PC-9 (cell line): ENCODE results near the gene NOS1. TPM values are rescaled to one million over a fixed set of nuclear protein-coding genes. Genes with fewer than 3 reads are reported as not detected.

Experiments used
- BruUV-seq: library from RNA; stranded (reverse); fragments of 400-500 nt; replicated peaks from 2 replicates; lab custom pipeline; 2021; lab: Mats Ljungman, UMichigan
- CTCF ChIA-PET: fragments of 300-600 bp; sonication (Branson Sonifier 250); formaldehyde crosslinking; loops from one replicate; lab custom pipeline; 2022; ENCODE audit warnings: antibody characterized with exemption; lab: Charles Lee
- POLR2A ChIA-PET: fragments of 300-600 bp; sonication (Branson Sonifier 250); formaldehyde crosslinking; loops from one replicate; lab custom pipeline; 2022; ENCODE audit warnings: antibody characterized with exemption; ENCODE audit not compliant: unreplicated experiment; lab: Charles Lee
- DNase-seq, 2 experiments: peaks; one replicate each; pipeline versions ENCODE4 v3.0.0 to v3.0.0-alpha.2; 2015 to 2022; ENCODE audit warnings: mixed read lengths in 1 of 2
- H2AFZ ChIP-seq: fragments of 200-600 bp; sonication (generic); 2 replicates; pipeline ENCODE4 v1.8.1; 2017; ENCODE audit warnings: antibody characterized with exemption
- H3F3A ChIP-seq: fragments of 200-600 bp; sonication (generic); 2 replicates; pipeline ENCODE4 v1.8.1; 2017; ENCODE audit warnings: antibody characterized with exemption, mild to moderate bottlenecking, low read depth; ENCODE audit not compliant: insufficient read depth
- H3K27ac ChIP-seq: fragments of 200-600 bp; sonication (generic); 2 replicates; pipeline ENCODE4 v1.6.1; 2016; ENCODE audit warnings: mixed run types
- H3K27me3 ChIP-seq: fragments of 200-600 bp; sonication (generic); 2 replicates; pipeline ENCODE4 v1.6.1; 2016; ENCODE audit warnings: low read depth, mixed run types; ENCODE audit not compliant: insufficient read depth
- H3K36me3 ChIP-seq: fragments of 200-600 bp; sonication (generic); 2 replicates; pipeline ENCODE4 v1.6.1; 2016; ENCODE audit warnings: low read depth, mixed run types
- H3K4me1 ChIP-seq: fragments of 200-600 bp; sonication (generic); replicated peaks from 2 replicates; pipeline ENCODE4 v1.6.1; 2016; ENCODE audit warnings: mixed run types; ENCODE audit not compliant: insufficient read depth
- H3K4me2 ChIP-seq: fragments of 200-600 bp; sonication (generic); 2 replicates; pipeline ENCODE4 v1.6.1; 2017; ENCODE audit warnings: mixed run types
- H3K4me3 ChIP-seq: fragments of 200-600 bp; sonication (generic); 2 replicates; pipeline ENCODE4 v1.6.1; 2016; ENCODE audit warnings: mixed run types
- H3K79me2 ChIP-seq: fragments of 200-600 bp; sonication (generic); 2 replicates; pipeline ENCODE4 v1.6.1; 2017; ENCODE audit warnings: low read depth, mixed run types
- H3K9me2 ChIP-seq: fragments of 200-600 bp; sonication (generic); 2 replicates; pipeline ENCODE4 v1.8.1; 2017; ENCODE audit warnings: mild to moderate bottlenecking; ENCODE audit not compliant: insufficient read depth
- H3K9me3 ChIP-seq: fragments of 200-600 bp; sonication (generic); 2 replicates; pipeline ENCODE4 v1.8.1; 2016; ENCODE audit warnings: low read depth; ENCODE audit not compliant: insufficient read depth
- H4K20me1 ChIP-seq: fragments of 200-600 bp; sonication (generic); 2 replicates; pipeline ENCODE4 v1.8.1; 2017; ENCODE audit not compliant: insufficient read depth
- CTCF ChIP-seq: fragments of 200-600 bp; sonication (generic); conservative IDR thresholded peaks from 2 replicates; pipeline ENCODE4 v1.6.1; 2017; ENCODE audit warnings: mixed run types, antibody characterized with exemption, mild to moderate bottlenecking, moderate library complexity
- EZH2 ChIP-seq: fragments of 200-600 bp; sonication (generic); IDR thresholded peaks from 2 replicates; pipeline ENCODE4 v1.8.0; 2017; ENCODE audit warnings: antibody characterized with exemption, low read depth
- intact Hi-C: fragments of 100-400 bp; cut with micrococcal nuclease; formaldehyde crosslinking; loops from one replicate; pipeline ENCODE4 v1.10.0; 2022; ENCODE audit not compliant: unreplicated experiment
- total RNA-seq: library from RNA; stranded (reverse); gene quantifications from 2 replicates; pipeline ENCODE4 v1.2.3, GENCODE V29; 2021

Gene NOS1
- total RNA-seq, 1 experiment from 2014 or later: not detected

- no peaks in the 10 kb centered on the region for H4K20me1 ChIP-seq
- peaks cover 86% of the 10 kb centered on the region for H3K27me3 ChIP-seq
- TF ChIP-seq CTCF: no peak
- TF ChIP-seq EZH2: no peak
- no peaks in the 10 kb centered on the region for H3K79me2 ChIP-seq
- no peak overlapping the region for H3K4me2 ChIP-seq
- no TSS peak for BruUV-seq
- no peaks in the 10 kb centered on the region for H3K36me3 ChIP-seq
- intact Hi-C loops: no loop called here
- ChIA-PET CTCF (no interaction called here), POLR2A (no interaction called here)
- no peaks in the 10 kb centered on the region for H3K4me1 ChIP-seq
- DNase-seq: no peak
- no peaks in the 10 kb centered on the region for H3K9me3 ChIP-seq
- no peaks in the 10 kb centered on the region for H3K9me2 ChIP-seq
- no peak overlapping the region for H3K4me3 ChIP-seq
- H3K27ac ChIP-seq: no peak overlapping the region
- no peak overlapping the region for H2AFZ ChIP-seq
- H3F3A ChIP-seq: no peaks in the 10 kb centered on the region
Observed at GRCh38 chr12:117298191-117298590, 63.2 kb downstream of the NOS1 start.

GRCh38 chr12:117294189-117294603 is 67.2 kb downstream of the NOS1 start:
- Histone ChIP-seq H3K4me1 (no peaks in the 10 kb centered on the region), H2AFZ (no peak overlapping the region), H3K27ac (no peak overlapping the region), H3F3A (no peaks in the 10 kb centered on the region), H3K9me2 (no peaks in the 10 kb centered on the region), H3K79me2 (no peaks in the 10 kb centered on the region), H3K36me3 (no peaks in the 10 kb centered on the region), H3K4me3 (no peak overlapping the region), H3K4me2 (no peak overlapping the region), H3K27me3 (peaks cover 66% of the 10 kb centered on the region), H3K9me3 (no peaks in the 10 kb centered on the region), H4K20me1 (no peaks in the 10 kb centered on the region)
- no TSS peak for BruUV-seq
- DNase-seq: no peak
- intact Hi-C loops: no loop called here
- TF ChIP-seq EZH2: no peak
- no peak for TF ChIP-seq CTCF
- ChIA-PET CTCF (no interaction called here), POLR2A (no interaction called here)

GRCh38 chr12:117293510-117293909 is 67.9 kb downstream of the NOS1 start:
- Histone ChIP-seq H3K27me3 (peaks cover 65% of the 10 kb centered on the region), H3K4me1 (no peaks in the 10 kb centered on the region), H3K9me3 (no peaks in the 10 kb centered on the region), H3F3A (no peaks in the 10 kb centered on the region), H3K4me3 (no peak overlapping the region), H3K27ac (no peak overlapping the region), H4K20me1 (no peaks in the 10 kb centered on the region), H3K79me2 (no peaks in the 10 kb centered on the region), H3K9me2 (no peaks in the 10 kb centered on the region), H3K36me3 (no peaks in the 10 kb centered on the region), H3K4me2 (no peak overlapping the region), H2AFZ (no peak overlapping the region)
- no TSS peak for BruUV-seq
- no peak for TF ChIP-seq CTCF
- TF ChIP-seq EZH2: no peak
- DNase-seq: no peak
- CTCF ChIA-PET: no interaction called here
- POLR2A ChIA-PET: no interaction called here
- intact Hi-C loops: no loop called here
